ENCODE data around the gene CPSF3. TPM values are rescaled to one million over a fixed set of nuclear protein-coding genes. Genes with fewer than 3 reads are reported as not detected.

The CPSF3 gene
- total and polyA plus RNA-seq, 9 of the 15 experiments (the other 6 are each of a cell fraction or from before 2014, with no cell fraction given) = 54.2 to 151 (median 94.5) TPM

GRCh38 chr2:9391961-9392720 is 31.3 kb upstream of the CPSF3 start:
- H2AFZ ChIP-seq (ENCODE audit: low read depth, low read length) = no peak overlapping the region
- H3K79me2 ChIP-seq (ENCODE audit: control insufficient read depth, insufficient read depth, low read length) = no peaks in the 10 kb centered on the region
- no TSS peak for BruUV-seq (replicated peaks)
- in situ Hi-C loops (cut with MboI) = no loop called here
- no peak overlapping the region for H3K4me3 ChIP-seq
- H3K9me1 ChIP-seq (ENCODE audit: control insufficient read depth, insufficient read depth, low read length) = no peaks in the 10 kb centered on the region
- WGBS (ENCODE audit: insufficient coverage, low coverage, missing lambda C conversion rate) = 57% methylated on average over 12 of the region's 13 CpGs
- H3K9me3 ChIP-seq (replicated peaks; ENCODE audit: control insufficient read depth, insufficient read depth, low read depth, low read length) = no peaks in the 10 kb centered on the region
- DNase-seq (ENCODE audit: extremely low read depth in 1 of 4, low spot score in 3 of 4) = no peak
- peaks cover 2 to 13% of the 10 kb centered on the region in 2 experiments; a peak in 3 of 5 replicates for H3K4me1 ChIP-seq (replicated peaks in 1 of 2; ENCODE audit: control insufficient read depth in 2 of 2, insufficient read depth in 2 of 2, low read length in 2 of 2)
- H3K27me3 ChIP-seq (ENCODE audit: control insufficient read depth in 2 of 2, insufficient read depth in 2 of 2, low read length in 2 of 2) = no peaks in the 10 kb centered on the region
- TF ChIP-seq JUND (IDR thresholded peaks at IDR 0.05; ENCODE audit: borderline replicate concordance, low read depth, low read length) = no peak
- no peak for TF ChIP-seq JUND (tag; IDR thresholded peaks at IDR 0.05; ENCODE audit: borderline replicate concordance, low read depth, low read length)
- no peak for TF ChIP-seq HNRNPH1 (optimal IDR thresholded peaks at IDR 0.05; ENCODE audit: low read depth, low read length)
- TF ChIP-seq LEF1 (IDR thresholded peaks at IDR 0.05) = no peak
- no peak for TF ChIP-seq RBM14 (IDR thresholded peaks at IDR 0.05; ENCODE audit: borderline replicate concordance, insufficient read depth, low read depth, low read length)
- TF ChIP-seq ZNF586 (CRISPR knock-in tag; conservative IDR thresholded peaks at IDR 0.05) = no peak
- TF ChIP-seq MTA2 (IDR thresholded peaks at IDR 0.05; ENCODE audit: low read depth) = no peak
- no peak for TF ChIP-seq ZNF280B (CRISPR knock-in tag; IDR thresholded peaks at IDR 0.05)
- no peak for TF ChIP-seq U2AF2 (optimal IDR thresholded peaks at IDR 0.05; ENCODE audit: low read depth, low read length)
- TF ChIP-seq EWSR1 (IDR thresholded peaks at IDR 0.05; ENCODE audit: borderline replicate concordance, low read depth, partially characterized antibody) = no peak
- no peak for TF ChIP-seq TFE3 (CRISPR knock-in tag; IDR thresholded peaks at IDR 0.05)
- TF ChIP-seq DLX4 (CRISPR knock-in tag; IDR thresholded peaks at IDR 0.05) = no peak
- no peak for TF ChIP-seq CHCHD3 (CRISPR knock-in tag; IDR thresholded peaks at IDR 0.05)
- TF ChIP-seq POLR2B (IDR thresholded peaks at IDR 0.05; ENCODE audit: low read depth, partially characterized antibody) = no peak
- TF ChIP-seq ETS2 (tag; IDR thresholded peaks at IDR 0.05; ENCODE audit: borderline replicate concordance, poor library complexity, severe bottlenecking) = no peak
- TF ChIP-seq ZNF785 (CRISPR knock-in tag; IDR thresholded peaks at IDR 0.05) = no peak
- TF ChIP-seq GABPB2 (CRISPR knock-in tag; conservative IDR thresholded peaks at IDR 0.05) = no peak
- TF ChIP-seq CBFA2T3 (IDR thresholded peaks at IDR 0.05) = no peak
- no peak overlapping the region for H3K4me2 ChIP-seq (ENCODE audit: insufficient read depth, low read length)
- no peak overlapping the region for H3K27ac ChIP-seq (ENCODE audit: extremely low read depth, low read depth, low read length)
- no peak overlapping the region for H3K9ac ChIP-seq (ENCODE audit: insufficient read depth in 1 of 2, low read depth in 2 of 2, low read length in 2 of 2)
- ChIA-PET CTCF (ENCODE audit: low intra/inter-chr PET ratio) (no interaction called here), POLR2A (interaction anchor here (0.8 kb wide), 1 partner anchor 10 kb away, joined by 4 read pairs; no protein-coding TSS in a partner anchor)
- no peaks in the 10 kb centered on the region for H3K36me3 ChIP-seq (ENCODE audit: control insufficient read depth, insufficient read depth, low read length)
- no peak for ATAC-seq
- intact Hi-C loops (cut with micrococcal nuclease) = no loop called here
- H4K20me1 ChIP-seq (replicated peaks; ENCODE audit: control insufficient read depth, insufficient read depth, low read length) = no peaks in the 10 kb centered on the region
- no peak for FAIRE-seq
